ENCODE results near the gene PRPF19.

Gene PRPF19

GRCh38 chr11:60876168-60876485 lies 30.3 kb downstream of the PRPF19 start:
- no peak for DNase-seq

GRCh38 chr11:60875366-60876167 lies 30.8 kb downstream of the PRPF19 start:
- DNase-seq: no peak

- no peak for DNase-seq
Observed at GRCh38 chr11:60874421-60875365, 31.7 kb downstream of the PRPF19 start.

GRCh38 chr11:60873533-60873932 lies 32.9 kb downstream of the PRPF19 start:
- DNase-seq: no peak

GRCh38 chr11:60872961-60873524 lies 33.3 kb downstream of the PRPF19 start:
- DNase-seq: no peak

- DNase-seq: no peak
Observed at GRCh38 chr11:60872124-60872960, 34.0 kb downstream of the PRPF19 start.

- DNase-seq: no peak
Observed at GRCh38 chr11:60871378-60872061, 34.9 kb downstream of the PRPF19 start.

GRCh38 chr11:60870733-60871377 lies 35.5 kb downstream of the PRPF19 start:
- no peak for DNase-seq

GRCh38 chr11:60870276-60870675 lies 36.1 kb downstream of the PRPF19 start:
- peak in 1 of 58 donors; percentile 45 for DNase-seq

GRCh38 chr11:60869451-60869825 lies 36.9 kb downstream of the PRPF19 start:
- no peak for DNase-seq

GRCh38 chr11:60868682-60869450 lies 37.5 kb downstream of the PRPF19 start:
- DNase-seq: no peak

- no peak for DNase-seq
Observed at GRCh38 chr11:60867871-60868681, 38.3 kb downstream of the PRPF19 start.

- DNase-seq: no peak
Observed at GRCh38 chr11:60866911-60867870, 39.2 kb downstream of the PRPF19 start, which contains the start of gene ZP1. ZP1 (plus strand) TSS chr11:60867542; CDS start chr11:60867562, 20 bp downstream.

- no peak for DNase-seq
Observed at GRCh38 chr11:60864856-60865513, 41.4 kb downstream of the PRPF19 start.

GRCh38 chr11:60863550-60864521 lies 42.5 kb downstream of the PRPF19 start:
- no peak for DNase-seq

Data from anterior cingulate cortex (tissue), 58 donors.